Endothelial cell (in vitro differentiated cells): ENCODE measurements around the gene C19orf73. TPM values are rescaled to one million over a fixed set of nuclear protein-coding genes. Genes with fewer than 3 reads are reported as not detected.
A peak's percentile ranks its signal among the peaks of the same experiment; 100 is the strongest.

Experiments used
- DNase-seq: peaks from one replicate; pipeline ENCODE4 v3.0.0; 2021; ENCODE audit warnings: low spot score
- H3K27ac Mint-ChIP-seq: one replicate; pipeline ENCODE4 v1.8.0; 2021; ENCODE audit warnings: mixed read lengths, inconsistent platforms; ENCODE audit not compliant: unreplicated experiment
- H3K27me3 Mint-ChIP-seq: one replicate; pipeline ENCODE4 v1.8.0; 2021; ENCODE audit warnings: mild to moderate bottlenecking, moderate library complexity, mixed read lengths, inconsistent platforms; ENCODE audit not compliant: unreplicated experiment
- H3K36me3 Mint-ChIP-seq: one replicate; pipeline ENCODE4 v1.8.0; 2021; ENCODE audit warnings: mild to moderate bottlenecking, low read depth, mixed read lengths, inconsistent platforms; ENCODE audit not compliant: unreplicated experiment
- H3K4me1 Mint-ChIP-seq: one replicate; pipeline ENCODE4 v1.8.0; 2021; ENCODE audit warnings: mild to moderate bottlenecking, mixed read lengths, inconsistent platforms; ENCODE audit not compliant: unreplicated experiment
- H3K4me3 Mint-ChIP-seq: one replicate; pipeline ENCODE4 v1.8.0; 2021; ENCODE audit warnings: mild to moderate bottlenecking, mixed read lengths, inconsistent platforms; ENCODE audit not compliant: unreplicated experiment
- H3K9me3 Mint-ChIP-seq: one replicate; pipeline ENCODE4 v1.8.0; 2021; ENCODE audit warnings: mixed read lengths, inconsistent platforms; ENCODE audit not compliant: unreplicated experiment
- CTCF ChIP-seq: fragments of 200-600 bp; sonication (generic); IDR thresholded peaks from one replicate; pipeline ENCODE4 v1.5.0; 2021; ENCODE audit warnings: antibody characterized with exemption; ENCODE audit not compliant: unreplicated experiment
- total RNA-seq: library from RNA; stranded (reverse); fragmentation: NEBNext Ultra II Directional; extraction: Animal tissue kit (Norgen Biotek cat#: 25700); gene quantifications from one replicate; pipeline ENCODE4 v1.2.1, GENCODE V29; 2021; ENCODE audit not compliant: unreplicated experiment

Gene C19orf73
- total RNA-seq, 1 donor from 2014 or later = 0.51 TPM

DNA sequence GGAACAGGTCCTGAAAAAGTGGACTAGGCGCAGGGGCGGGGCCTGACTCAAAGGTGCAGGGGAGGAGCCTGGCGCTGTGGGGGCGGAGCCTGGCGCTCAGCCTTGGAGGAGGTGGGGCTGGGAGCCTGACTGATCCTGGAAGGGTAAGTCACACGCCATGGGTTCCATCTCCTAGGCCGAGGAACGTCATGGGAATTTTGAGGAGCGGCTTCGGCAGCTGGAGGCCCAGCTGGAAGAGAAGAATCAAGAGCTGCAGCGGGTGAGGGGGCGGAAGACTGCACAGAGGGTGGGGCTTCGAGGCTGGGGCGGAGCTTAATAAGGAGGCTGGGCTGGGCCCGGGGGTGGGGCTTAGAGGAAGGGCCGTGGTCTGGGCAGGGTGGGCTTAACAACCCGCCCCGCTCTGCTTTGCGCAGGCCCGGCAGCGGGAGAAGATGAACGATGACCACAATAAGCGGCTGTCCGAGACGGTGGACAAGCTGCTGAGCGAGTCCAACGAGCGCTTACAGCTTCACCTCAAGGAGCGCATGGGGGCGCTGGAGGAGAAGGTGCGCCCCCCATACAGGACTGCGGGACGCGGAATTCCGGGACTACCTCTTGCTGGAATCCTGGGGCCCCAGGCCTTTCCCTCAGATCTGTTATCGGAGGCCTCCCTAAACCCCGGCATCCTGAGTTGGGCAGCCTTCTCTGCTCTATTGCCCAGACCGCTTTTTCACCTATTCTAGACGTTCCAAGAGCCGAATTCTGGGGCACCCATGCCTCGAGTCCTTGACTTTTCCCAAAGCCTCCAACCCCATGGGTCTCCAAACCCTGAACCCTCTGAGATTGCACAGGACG is 14.9 kb upstream of the C19orf73 start:
- peaks cover 12% of the 10 kb centered on the region for H3K27me3 Mint-ChIP-seq
- peaks cover 3% of the 10 kb centered on the region for H3K36me3 Mint-ChIP-seq
- H3K27ac Mint-ChIP-seq = no peak overlapping the region
- no peaks in the 10 kb centered on the region for H3K9me3 Mint-ChIP-seq
- no peak for TF ChIP-seq CTCF
- no peak overlapping the region for H3K4me3 Mint-ChIP-seq
- peaks cover 2% of the 10 kb centered on the region for H3K4me1 Mint-ChIP-seq
- DNase-seq = no peak

- DNase-seq = no peak
- Mint-ChIP-seq H3K4me1 (peaks cover 8% of the 10 kb centered on the region), H3K4me3 (no peak overlapping the region), H3K36me3 (peaks cover 5% of the 10 kb centered on the region), H3K27me3 (peaks cover 16% of the 10 kb centered on the region), H3K27ac (no peak overlapping the region), H3K9me3 (no peaks in the 10 kb centered on the region)
- no peak for TF ChIP-seq CTCF
These were observed 14.1 kb upstream of the C19orf73 start for GRCh38 chr19:49132974-49133609.

- Mint-ChIP-seq H3K9me3 (no peaks in the 10 kb centered on the region), H3K27me3 (peaks cover 9% of the 10 kb centered on the region), H3K4me3 (no peak overlapping the region), H3K27ac (no peak overlapping the region), H3K4me1 (peaks cover 8% of the 10 kb centered on the region), H3K36me3 (peaks cover 5% of the 10 kb centered on the region)
- no peak for DNase-seq
- no peak for TF ChIP-seq CTCF
These were observed 11.4 kb upstream of the C19orf73 start for GRCh38 chr19:49130325-49130724.

GRCh38 chr19:49129238-49129583 is 10.3 kb upstream of the C19orf73 start:
- TF ChIP-seq CTCF = no peak
- Mint-ChIP-seq H3K36me3 (peaks cover 5% of the 10 kb centered on the region), H3K4me1 (peaks cover 8% of the 10 kb centered on the region), H3K9me3 (no peaks in the 10 kb centered on the region), H3K4me3 (peak overlapping the region; percentile 42), H3K27me3 (peaks cover 9% of the 10 kb centered on the region), H3K27ac (no peak overlapping the region)
- DNase-seq = no peak

- DNase-seq = no peak
- TF ChIP-seq CTCF = no peak
- Mint-ChIP-seq H3K4me1 (peaks cover 8% of the 10 kb centered on the region), H3K36me3 (peaks cover 5% of the 10 kb centered on the region), H3K9me3 (no peaks in the 10 kb centered on the region), H3K27ac (no peak overlapping the region), H3K27me3 (peaks cover 9% of the 10 kb centered on the region), H3K4me3 (peak overlapping the region; percentile 66)
These were observed 9.7 kb upstream of the C19orf73 start for GRCh38 chr19:49128545-49129237.
